Right renal pelvis (tissue), 4 donors: ENCODE data around the gene TMEM62. TPM values are rescaled to one million over a fixed set of nuclear protein-coding genes. Genes with fewer than 3 reads are reported as not detected.

Experiments
- DNase-seq, 4 donors: peaks; one replicate each; pipeline ENCODE4 v3.0.0-alpha.2; 2013; ENCODE audit warnings: low read depth in 4 of 4, low spot score in 3 of 4, missing footprints in 1 of 4
- polyA plus RNA-seq, 4 donors: library from polyadenylated mRNA; unstranded; fragments of 120-200 nt; gene quantifications; one replicate each; pipeline ENCODE4 v1.2.1, GENCODE V29; 2013; ENCODE audit not compliant: insufficient read length in 4 of 4

Gene TMEM62
- polyA plus RNA-seq, 4 donors: 14.8 to 17.7 (median 15.3) TPM

DNA sequence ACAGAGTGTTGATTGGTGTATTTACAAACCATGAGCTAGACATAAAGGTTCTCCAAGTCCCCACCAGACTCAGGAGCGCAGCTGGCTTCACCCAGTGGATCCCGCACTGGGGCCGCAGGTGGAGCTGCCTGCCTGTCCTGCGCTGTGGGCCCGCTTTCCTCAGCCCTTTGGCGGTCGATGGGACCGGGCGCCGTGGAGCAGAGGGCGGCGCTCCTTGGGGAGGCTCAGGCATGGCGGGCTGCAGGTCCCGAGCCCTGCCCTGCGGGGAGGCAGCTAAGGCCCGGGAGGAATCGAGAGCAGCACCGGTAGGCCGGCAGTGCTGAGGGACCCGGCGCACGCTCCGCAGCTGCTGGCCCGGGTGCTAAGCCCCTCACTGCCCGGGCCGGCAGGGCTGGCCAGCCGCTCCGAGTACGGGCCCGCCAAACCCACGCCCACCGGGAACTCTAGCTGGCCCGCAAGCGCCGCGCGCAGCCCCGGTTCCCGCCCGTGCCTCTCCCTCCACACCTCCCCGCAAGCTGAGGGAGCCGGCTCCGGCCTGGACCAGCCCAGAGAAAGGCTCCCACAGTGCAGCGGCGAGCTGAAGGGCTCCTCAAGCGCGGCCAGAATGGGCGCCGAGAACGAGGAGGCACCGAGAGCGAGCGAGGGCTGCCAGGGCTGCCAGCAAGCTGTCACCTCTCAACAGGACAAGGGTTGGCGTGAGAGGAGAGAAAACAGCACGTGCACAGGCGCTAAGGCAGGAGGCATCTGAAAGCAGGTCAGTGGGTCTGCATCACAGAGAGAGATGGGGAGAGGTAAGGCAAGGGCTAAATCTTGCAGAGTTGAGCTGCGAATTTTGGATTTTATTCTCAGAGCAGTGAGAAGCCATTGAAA, 93.3 kb downstream of the TMEM62 start:
- DNase-seq: no peak

DNA sequence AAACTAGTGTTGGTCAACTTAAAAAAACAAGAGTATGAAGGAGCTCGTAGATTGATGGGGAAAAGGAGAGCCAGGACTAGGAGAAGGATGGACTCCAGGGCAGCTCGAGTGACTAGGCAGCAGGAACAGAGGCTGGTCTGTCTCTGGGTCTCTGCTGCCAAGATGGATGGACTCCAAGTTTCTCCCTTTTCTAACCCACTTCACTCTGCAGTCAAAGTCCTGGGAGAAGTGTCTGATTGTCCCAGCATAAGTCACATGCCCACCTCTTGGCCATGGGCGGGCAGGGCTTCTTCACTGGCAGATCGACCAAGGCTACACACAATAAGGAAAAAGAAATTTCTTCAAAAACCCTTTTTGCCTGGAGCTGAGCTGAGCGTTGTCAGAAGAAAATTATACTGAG, 96.6 kb downstream of the TMEM62 start:
- DNase-seq: no peak

DNA sequence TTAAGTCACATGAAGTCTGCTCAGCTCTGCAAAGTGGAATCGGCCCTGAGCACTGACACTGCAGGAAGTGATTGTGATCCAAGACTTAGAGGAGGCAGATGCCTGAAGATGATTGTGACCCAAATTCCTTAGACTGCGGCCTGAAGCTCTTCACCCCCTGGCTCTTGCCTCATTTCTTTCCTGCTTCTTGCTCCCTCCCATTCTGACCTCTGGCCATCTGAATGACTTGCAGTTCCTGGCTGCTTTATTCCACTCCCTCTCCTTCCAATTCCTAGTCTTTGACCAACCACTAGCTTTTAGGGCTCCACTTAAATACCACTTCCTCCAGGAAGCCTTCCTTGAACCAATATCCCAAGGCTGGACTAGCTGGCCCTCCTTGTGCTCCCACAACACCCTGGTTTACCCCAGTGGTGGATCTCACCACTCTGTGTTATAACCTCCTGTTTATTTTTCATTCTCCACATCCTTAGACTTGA, 97.3 kb downstream of the TMEM62 start:
- DNase-seq: no peak

DNA sequence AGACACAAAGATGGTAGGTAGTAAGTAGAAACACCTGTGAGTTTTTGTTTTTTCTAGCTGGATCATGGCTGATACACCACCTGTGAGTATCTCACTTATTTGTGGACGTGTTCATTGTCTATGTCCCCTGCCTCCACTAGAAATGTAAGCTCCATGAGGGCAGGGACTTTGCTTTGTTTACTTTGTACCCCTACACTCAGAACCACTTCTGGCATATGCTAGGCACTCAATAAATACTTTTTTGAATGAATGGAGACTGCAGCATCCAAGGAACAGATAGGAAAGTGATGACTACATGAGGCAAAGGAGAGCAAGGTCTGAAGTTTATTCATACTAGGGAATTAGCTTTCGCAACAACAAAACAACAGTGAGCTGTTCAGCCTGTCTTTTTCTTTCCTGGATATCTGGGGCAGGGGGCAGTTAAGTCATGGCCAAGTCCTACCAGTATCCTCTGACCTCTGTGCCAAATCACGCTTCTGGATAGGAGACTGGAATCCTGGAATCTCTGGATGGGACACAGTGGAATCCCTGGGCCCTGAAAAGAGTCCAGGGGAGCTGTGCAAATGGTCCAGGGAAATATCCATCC, 99.0 kb downstream of the TMEM62 start:
- no peak for DNase-seq

Other genes with a start within 250 kb of the TMEM62 start
- gene TTBK2, start 212.8 kb upstream of the TMEM62 start, polyA plus RNA-seq: 10 to 100 TPM in 3 of 4 donors, 1 to 10 TPM in 1; 8.8 to 11.7 (median 10.8) TPM
- gene UBR1, start 27.5 kb upstream of the TMEM62 start, polyA plus RNA-seq: 10 to 100 TPM; 20.8 to 25.8 (median 23.9) TPM
- 10 to 100 TPM; 49.6 to 64.6 (median 57.8) TPM for gene CCNDBP1, start 51.8 kb downstream of the TMEM62 start, polyA plus RNA-seq
- gene EPB42, start 87.4 kb downstream of the TMEM62 start, polyA plus RNA-seq: 1 to 10 TPM; 1.2 to 1.6 (median 1.3) TPM
- under 1 TPM in 1 of 4 donors, not detected in 3; 0.03 TPM for gene TGM5, start 133.3 kb downstream of the TMEM62 start, polyA plus RNA-seq
- under 1 TPM in 2 of 4 donors, not detected in 2; 0.04 to 0.09 TPM for gene TGM7, start 168.7 kb downstream of the TMEM62 start, polyA plus RNA-seq
- 10 to 100 TPM; 12.4 to 14.4 (median 13.4) TPM for gene LCMT2, start 197.0 kb downstream of the TMEM62 start, polyA plus RNA-seq
- 10 to 100 TPM; 24.5 to 28.7 (median 26.3) TPM for gene ZSCAN29, start 237.5 kb downstream of the TMEM62 start, polyA plus RNA-seq
- 10 to 100 TPM; 21.4 to 24.2 (median 23.3) TPM for gene TUBGCP4, start 237.5 kb downstream of the TMEM62 start, polyA plus RNA-seq